Progenitor cell of endocrine pancreas (in vitro differentiated cells): ENCODE data around the gene NAA60. TPM values are rescaled to one million over a fixed set of nuclear protein-coding genes. Genes with fewer than 3 reads are reported as not detected.

Source experiments
- DNase-seq: peaks from one replicate; pipeline ENCODE4 v3.0.0; 2021; ENCODE audit warnings: low spot score; ENCODE audit not compliant: unreplicated experiment
- H3K27ac Mint-ChIP-seq: 2 replicates; pipeline ENCODE4 v1.8.0; 2021; ENCODE audit warnings: mild to moderate bottlenecking, moderate library complexity, mixed read lengths
- H3K27me3 Mint-ChIP-seq: 2 replicates; pipeline ENCODE4 v1.8.0; 2021; ENCODE audit warnings: mixed read lengths
- H3K36me3 Mint-ChIP-seq: 2 replicates; pipeline ENCODE4 v1.8.0; 2022; ENCODE audit warnings: mixed read lengths; ENCODE audit not compliant: insufficient read depth
- H3K4me1 Mint-ChIP-seq: 2 replicates; pipeline ENCODE4 v1.8.0; 2021; ENCODE audit warnings: low read depth, mixed read lengths
- H3K4me3 Mint-ChIP-seq: 2 replicates; pipeline ENCODE4 v1.8.0; 2021; ENCODE audit warnings: low read depth, mild to moderate bottlenecking, moderate library complexity, mixed read lengths
- H3K9me3 Mint-ChIP-seq: 2 replicates; pipeline ENCODE4 v1.8.0; 2021; ENCODE audit warnings: low read depth, mixed read lengths
- CTCF ChIP-seq: fragments of 200-600 bp; sonication (generic); IDR thresholded peaks from one replicate; pipeline ENCODE4 v1.5.0; 2021; ENCODE audit warnings: antibody characterized with exemption, mild to moderate bottlenecking; ENCODE audit not compliant: unreplicated experiment
- total RNA-seq: library from RNA; stranded (reverse); gene quantifications from 2 replicates; pipeline ENCODE4 v1.2.1, GENCODE V29; 2021

NAA60 gene
- total RNA-seq, 1 donor from 2014 or later: 71.3 TPM

- Mint-ChIP-seq H3K4me3 (no peak overlapping the region), H3K36me3 (peaks cover 16% of the 10 kb centered on the region), H3K27ac (peak overlapping the region; percentile 59), H3K9me3 (no peaks in the 10 kb centered on the region), H3K4me1 (peaks cover 8% of the 10 kb centered on the region), H3K27me3 (no peaks in the 10 kb centered on the region)
- TF ChIP-seq CTCF: no peak
- no peak for DNase-seq
Observed at GRCh38 chr16:3513892-3514583, 70.6 kb downstream of the NAA60 start.

GRCh38 chr16:3514621-3515020 lies 71.1 kb downstream of the NAA60 start:
- no peak for TF ChIP-seq CTCF
- Mint-ChIP-seq H3K27ac (peak overlapping the region; percentile 29), H3K4me3 (no peak overlapping the region), H3K9me3 (no peaks in the 10 kb centered on the region), H3K27me3 (no peaks in the 10 kb centered on the region), H3K4me1 (peaks cover 8% of the 10 kb centered on the region), H3K36me3 (peaks cover 19% of the 10 kb centered on the region)
- no peak for DNase-seq

- Mint-ChIP-seq H3K36me3 (peaks cover 19% of the 10 kb centered on the region), H3K9me3 (no peaks in the 10 kb centered on the region), H3K4me1 (peaks cover 8% of the 10 kb centered on the region), H3K27me3 (no peaks in the 10 kb centered on the region), H3K27ac (no peak overlapping the region), H3K4me3 (no peak overlapping the region)
- no peak for TF ChIP-seq CTCF
- DNase-seq: no peak
Observed at GRCh38 chr16:3515897-3516296, 72.4 kb downstream of the NAA60 start.

- no peak for TF ChIP-seq CTCF
- no peak for DNase-seq
- Mint-ChIP-seq H3K36me3 (peaks cover 25% of the 10 kb centered on the region), H3K9me3 (no peaks in the 10 kb centered on the region), H3K27me3 (no peaks in the 10 kb centered on the region), H3K4me1 (peaks cover 8% of the 10 kb centered on the region), H3K4me3 (no peak overlapping the region), H3K27ac (no peak overlapping the region)
Observed at GRCh38 chr16:3518292-3518985, 75.0 kb downstream of the NAA60 start.

GRCh38 chr16:3518986-3519348 lies 75.5 kb downstream of the NAA60 start:
- H3K9me3 Mint-ChIP-seq: no peaks in the 10 kb centered on the region
- no peak overlapping the region for H3K27ac Mint-ChIP-seq
- H3K36me3 Mint-ChIP-seq: peaks cover 25% of the 10 kb centered on the region
- TF ChIP-seq CTCF: no peak
- H3K4me1 Mint-ChIP-seq: peaks cover 8% of the 10 kb centered on the region
- no peak overlapping the region for H3K4me3 Mint-ChIP-seq
- no peaks in the 10 kb centered on the region for H3K27me3 Mint-ChIP-seq
- DNase-seq: no peak
